ENCODE data around the gene TMEM8B.

GRCh38 chr9:35899021-35899420 is 70.0 kb downstream of the TMEM8B start:
- TF ChIP-seq EZH2phosphoT487 (IDR thresholded peaks at IDR 0.05; ENCODE audit: borderline replicate concordance) (no peak), JUND (IDR thresholded peaks at IDR 0.05) (no peak), CTCF (IDR thresholded peaks at IDR 0.05 in 2 of 3, conservative IDR thresholded peaks at IDR 0.05 in 1 of 3; ENCODE audit: borderline replicate concordance in 1 of 3, insufficient read depth in 1 of 3, low read depth in 2 of 3, low read length in 2 of 3) (no peak), EZH2 (IDR thresholded peaks at IDR 0.05) (no peak), SP1 (IDR thresholded peaks at IDR 0.05; ENCODE audit: low read depth) (no peak), REST (IDR thresholded peaks at IDR 0.05; ENCODE audit: low read depth) (no peak), ELF1 (IDR thresholded peaks at IDR 0.05; ENCODE audit: borderline replicate concordance, low read depth) (no peak), YY1 (IDR thresholded peaks at IDR 0.05; ENCODE audit: extremely low read depth, insufficient replicate concordance, low read depth, low read length) (no peak), RAD21 (IDR thresholded peaks at IDR 0.05; ENCODE audit: low read depth) (no peak), POLR2A (IDR thresholded peaks at IDR 0.05; ENCODE audit: borderline replicate concordance, extremely low read depth, insufficient read depth, insufficient read length) (no peak), ZNF274 (IDR thresholded peaks at IDR 0.05; ENCODE audit: low read depth, low read length) (no peak), POLR2AphosphoS5 (IDR thresholded peaks at IDR 0.05; ENCODE audit: low read depth, low read length) (no peak)
